GM18519 (cell line): ENCODE measurements around the gene GGT6.

ENCODE experiments used
- ATAC-seq: cut with Tn5 transposase; IDR thresholded peaks from one replicate; pipeline ENCODE4 v1.9.1; 2021; ENCODE audit warnings: mild to moderate bottlenecking, moderate library complexity; ENCODE audit not compliant: unreplicated experiment, low FRiP score

The GGT6 gene

GRCh38 chr17:4511199-4511932 is 49.0 kb downstream of the GGT6 start:
- ATAC-seq, result no peak

GRCh38 chr17:4510618-4510941 is 49.8 kb downstream of the GGT6 start:
- no peak for ATAC-seq

- no peak for ATAC-seq
These were observed 50.3 kb downstream of the GGT6 start for GRCh38 chr17:4509923-4510617.

- ATAC-seq, result no peak
These were observed 51.0 kb downstream of the GGT6 start for GRCh38 chr17:4509401-4509800.

GRCh38 chr17:4508207-4508606 is 52.2 kb downstream of the GGT6 start:
- ATAC-seq, result no peak

- no peak for ATAC-seq
These were observed 52.8 kb downstream of the GGT6 start for GRCh38 chr17:4507361-4508111.
